PFSK-1 (cell line): ENCODE results near the gene PKD1L1.

Experiments
- FOXP2 ChIP-seq: optimal IDR thresholded peaks from 2 replicates; pipeline ENCODE3; 2011; ENCODE audit warnings: borderline replicate concordance, control low read depth, inconsistent platforms; ENCODE audit not compliant: insufficient read depth; ENCODE audit errors: extremely low read length, extremely low read depth
- POLR2AphosphoS5 ChIP-seq: IDR thresholded peaks from 2 replicates; pipeline ENCODE4 v1.6.1; 2012; ENCODE audit warnings: low read depth, mild to moderate bottlenecking, control low read depth, low read length, moderate library complexity
- SIN3A ChIP-seq: IDR thresholded peaks from 2 replicates; pipeline ENCODE4 v1.6.1; 2012; ENCODE audit warnings: mild to moderate bottlenecking, low read length, moderate library complexity, borderline replicate concordance; ENCODE audit not compliant: insufficient read depth
- TAF1 ChIP-seq: IDR thresholded peaks from 2 replicates; pipeline ENCODE4 v1.6.1; 2012; ENCODE audit warnings: low read length, control low read depth, borderline replicate concordance; ENCODE audit not compliant: insufficient read depth
- TF ChIP-seq, protein P1 (sequence below), 2 experiments: IDR thresholded peaks; 2 replicates each; pipeline versions ENCODE4 v1.6.1 to v1.8.0; 2011 to 2012; ENCODE audit warnings: low read depth in 2 of 2, low read length in 2 of 2, control low read depth in 1 of 2, inconsistent platforms in 1 of 2, mild to moderate bottlenecking in 1 of 2, moderate library complexity in 1 of 2; ENCODE audit not compliant: insufficient read depth in 1 of 2

The PKD1L1 gene

GRCh38 chr7:47905076-47905920, 43.0 kb downstream of the PKD1L1 start:
- TF ChIP-seq TAF1 (no peak), FOXP2 (no peak), SIN3A (no peak), POLR2AphosphoS5 (no peak)
- TF ChIP-seq, protein P1, sequence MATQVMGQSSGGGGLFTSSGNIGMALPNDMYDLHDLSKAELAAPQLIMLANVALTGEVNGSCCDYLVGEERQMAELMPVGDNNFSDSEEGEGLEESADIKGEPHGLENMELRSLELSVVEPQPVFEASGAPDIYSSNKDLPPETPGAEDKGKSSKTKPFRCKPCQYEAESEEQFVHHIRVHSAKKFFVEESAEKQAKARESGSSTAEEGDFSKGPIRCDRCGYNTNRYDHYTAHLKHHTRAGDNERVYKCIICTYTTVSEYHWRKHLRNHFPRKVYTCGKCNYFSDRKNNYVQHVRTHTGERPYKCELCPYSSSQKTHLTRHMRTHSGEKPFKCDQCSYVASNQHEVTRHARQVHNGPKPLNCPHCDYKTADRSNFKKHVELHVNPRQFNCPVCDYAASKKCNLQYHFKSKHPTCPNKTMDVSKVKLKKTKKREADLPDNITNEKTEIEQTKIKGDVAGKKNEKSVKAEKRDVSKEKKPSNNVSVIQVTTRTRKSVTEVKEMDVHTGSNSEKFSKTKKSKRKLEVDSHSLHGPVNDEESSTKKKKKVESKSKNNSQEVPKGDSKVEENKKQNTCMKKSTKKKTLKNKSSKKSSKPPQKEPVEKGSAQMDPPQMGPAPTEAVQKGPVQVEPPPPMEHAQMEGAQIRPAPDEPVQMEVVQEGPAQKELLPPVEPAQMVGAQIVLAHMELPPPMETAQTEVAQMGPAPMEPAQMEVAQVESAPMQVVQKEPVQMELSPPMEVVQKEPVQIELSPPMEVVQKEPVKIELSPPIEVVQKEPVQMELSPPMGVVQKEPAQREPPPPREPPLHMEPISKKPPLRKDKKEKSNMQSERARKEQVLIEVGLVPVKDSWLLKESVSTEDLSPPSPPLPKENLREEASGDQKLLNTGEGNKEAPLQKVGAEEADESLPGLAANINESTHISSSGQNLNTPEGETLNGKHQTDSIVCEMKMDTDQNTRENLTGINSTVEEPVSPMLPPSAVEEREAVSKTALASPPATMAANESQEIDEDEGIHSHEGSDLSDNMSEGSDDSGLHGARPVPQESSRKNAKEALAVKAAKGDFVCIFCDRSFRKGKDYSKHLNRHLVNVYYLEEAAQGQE (IDR thresholded peaks at IDR 0.05; ENCODE audit: insufficient read depth in 1 of 2, low read depth in 2 of 2, low read length in 2 of 2) = no peak

GRCh38 chr7:47902013-47902412, 46.3 kb downstream of the PKD1L1 start:
- TF ChIP-seq TAF1 (no peak), SIN3A (no peak), FOXP2 (no peak), POLR2AphosphoS5 (no peak)
- TF ChIP-seq, protein P1 (IDR thresholded peaks at IDR 0.05; ENCODE audit: insufficient read depth in 1 of 2, low read depth in 2 of 2, low read length in 2 of 2) = no peak

DNA sequence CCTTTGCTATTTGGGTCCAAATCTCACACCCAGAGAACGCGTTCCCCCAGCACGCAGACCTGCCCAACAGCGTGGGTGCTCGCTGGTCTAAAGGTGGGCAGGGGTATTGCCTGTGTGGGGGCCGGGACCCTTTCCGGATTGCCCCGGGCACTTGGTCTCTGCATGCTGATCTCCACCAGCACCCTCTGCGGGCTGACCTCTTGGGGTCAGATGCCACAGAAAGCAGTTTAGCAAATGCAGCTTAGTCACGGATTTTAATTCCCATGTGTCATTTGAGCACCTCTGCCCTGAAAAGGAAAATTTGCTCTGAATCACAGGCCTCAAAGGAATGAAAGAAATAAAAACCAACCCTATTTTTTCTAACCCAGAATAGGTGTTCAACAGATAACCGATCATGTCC, 46.7 kb downstream of the PKD1L1 start:
- no peak for TF ChIP-seq SIN3A
- TF ChIP-seq TAF1 = no peak
- TF ChIP-seq, protein P1 (IDR thresholded peaks at IDR 0.05; ENCODE audit: insufficient read depth in 1 of 2, low read depth in 2 of 2, low read length in 2 of 2) = no peak
- no peak for TF ChIP-seq POLR2AphosphoS5
- no peak for TF ChIP-seq FOXP2

DNA sequence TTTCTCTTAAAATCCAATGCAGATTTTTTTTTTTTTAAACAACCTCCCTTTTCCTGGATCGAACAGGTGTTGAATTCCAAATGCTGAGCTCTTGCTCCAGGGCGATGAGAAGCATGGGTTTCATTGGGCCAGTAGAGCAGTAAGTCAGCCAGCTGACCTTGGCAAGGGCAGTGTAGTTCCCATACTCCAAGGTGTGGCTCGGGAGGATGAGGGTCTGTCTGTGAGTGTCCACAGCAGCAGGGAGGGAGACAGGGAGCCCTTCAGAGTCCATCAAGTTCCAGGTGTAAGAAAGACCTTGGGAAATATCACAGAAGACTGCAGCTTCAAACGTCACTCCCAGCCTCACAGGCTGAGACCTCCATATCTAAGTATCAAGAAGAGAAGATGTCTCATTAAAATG, 50.4 kb downstream of the PKD1L1 start:
- TF ChIP-seq POLR2AphosphoS5 (no peak), FOXP2 (no peak), SIN3A (no peak), TAF1 (no peak)
- TF ChIP-seq, protein P1 (IDR thresholded peaks at IDR 0.05; ENCODE audit: insufficient read depth in 1 of 2, low read depth in 2 of 2, low read length in 2 of 2) = no peak
